T follicular helper cell (primary cell): ENCODE measurements around the gene RGR.

Experiments
- DNase-seq: peaks from one replicate; pipeline ENCODE4 v3.0.0-alpha.2; 2020; ENCODE audit warnings: low read depth

Gene RGR

GRCh38 chr10:84221916-84222315 lies 22.9 kb upstream of the RGR start:
- DNase-seq = no peak

GRCh38 chr10:84224411-84225028 lies 20.3 kb upstream of the RGR start:
- DNase-seq = no peak

GRCh38 chr10:84225427-84226173 lies 19.3 kb upstream of the RGR start, which contains the start of gene LRIT2:
LRIT2 (minus strand) TSS chr10:84225544; CDS start chr10:84225520, 24 bp downstream.
- no peak for DNase-seq

- DNase-seq = no peak
Measured at GRCh38 chr10:84226616-84227015, 18.2 kb upstream of the RGR start.

- DNase-seq = no peak
Measured at GRCh38 chr10:84227810-84228209, 17.0 kb upstream of the RGR start.

- DNase-seq = no peak
Measured at GRCh38 chr10:84230359-84230758, 14.5 kb upstream of the RGR start.

GRCh38 chr10:84232376-84232775 lies 12.5 kb upstream of the RGR start:
- DNase-seq = no peak

GRCh38 chr10:84233940-84234339 lies 10.9 kb upstream of the RGR start:
- DNase-seq = no peak

- DNase-seq = no peak
Measured at GRCh38 chr10:84234479-84234878, 10.4 kb upstream of the RGR start.

- no peak for DNase-seq
Measured at GRCh38 chr10:84235096-84235495, 9.8 kb upstream of the RGR start.

GRCh38 chr10:84236807-84237198 lies 8.1 kb upstream of the RGR start:
- DNase-seq = no peak

GRCh38 chr10:84237199-84238051 lies 7.4 kb upstream of the RGR start:
- DNase-seq = no peak

GRCh38 chr10:84238909-84239308 lies 5.9 kb upstream of the RGR start:
- no peak for DNase-seq

- no peak for DNase-seq
Measured at GRCh38 chr10:84241185-84241790, 3.6 kb upstream of the RGR start, which contains the start of gene LRIT1. LRIT1 (minus strand) TSS chr10:84241546; CDS start chr10:84241439, 107 bp downstream.

GRCh38 chr10:84243759-84244158 lies 1.1 kb upstream of the RGR start:
- DNase-seq = no peak

- DNase-seq = no peak
Measured at GRCh38 chr10:84247496-84247895, 2.6 kb downstream of the RGR start.

GRCh38 chr10:84248794-84249193 lies 3.9 kb downstream of the RGR start:
- no peak for DNase-seq

- no peak for DNase-seq
Measured at GRCh38 chr10:84254552-84255478, 10.0 kb downstream of the RGR start.

GRCh38 chr10:84256510-84257342 lies 11.9 kb downstream of the RGR start:
- DNase-seq = peak; percentile 4
